CD8-positive, alpha-beta memory T cell (primary cell): ENCODE data around the gene SPOCD1. TPM values are rescaled to one million over a fixed set of nuclear protein-coding genes. Genes with fewer than 3 reads are reported as not detected.

Experiments used
- CTCF ChIA-PET: fragments of 350-600 bp; sonication (Branson Sonifier 250); formaldehyde crosslinking; loops from one replicate; lab custom pipeline; 2021; ENCODE audit warnings: antibody characterized with exemption; lab: Charles Lee
- POLR2A ChIA-PET: fragments of 350-600 bp; sonication (Branson Sonifier 250); formaldehyde crosslinking; loops from one replicate; lab custom pipeline; 2021; ENCODE audit warnings: antibody characterized with exemption; lab: Charles Lee
- DNase-seq, 5 donors: peaks; one replicate each; pipeline versions ENCODE4 v3.0.0 to v3.0.0-alpha.2; 2020 to 2022; ENCODE audit warnings: mixed read lengths in 1 of 5
- H3K27ac ChIP-seq: one replicate; pipeline ENCODE4 v1.7.0; 2013; ENCODE audit warnings: low read depth, mild to moderate bottlenecking, low read length, moderate library complexity
- H3K27me3 ChIP-seq: 2 replicates; pipeline ENCODE4 v1.7.0; 2013; ENCODE audit warnings: low read length, mild to moderate bottlenecking; ENCODE audit not compliant: insufficient read depth, poor library complexity, severe bottlenecking
- H3K36me3 ChIP-seq: 2 replicates; pipeline ENCODE4 v1.7.0; 2013; ENCODE audit warnings: mild to moderate bottlenecking, low read length, moderate library complexity; ENCODE audit not compliant: insufficient read depth
- H3K4me1 ChIP-seq: 2 replicates; pipeline ENCODE4 v1.7.0; 2013; ENCODE audit warnings: mild to moderate bottlenecking, low read length, moderate library complexity; ENCODE audit not compliant: insufficient read depth
- H3K4me3 ChIP-seq: 2 replicates; pipeline ENCODE4 v1.7.0; 2013; ENCODE audit warnings: mild to moderate bottlenecking, low read length
- H3K9me3 ChIP-seq: 2 replicates; pipeline ENCODE4 v1.7.0; 2013; ENCODE audit warnings: mild to moderate bottlenecking, low read length
- H3K27ac Mint-ChIP-seq, 8 donors: one replicate each; pipeline ENCODE4 v1.8.0; 2020 to 2021; ENCODE audit warnings: mixed read lengths in 8 of 8, mild to moderate bottlenecking in 6 of 8, inconsistent platforms in 3 of 8, moderate library complexity in 3 of 8
- H3K27me3 Mint-ChIP-seq, 2 donors: one replicate each; pipeline ENCODE4 v1.8.0; 2020 to 2021; ENCODE audit warnings: mixed read lengths in 2 of 2, mild to moderate bottlenecking in 1 of 2, moderate library complexity in 1 of 2
- H3K36me3 Mint-ChIP-seq, 3 donors: one replicate each; pipeline ENCODE4 v1.8.0; 2020 to 2021; ENCODE audit warnings: mixed read lengths in 3 of 3, inconsistent platforms in 1 of 3, mild to moderate bottlenecking in 1 of 3
- H3K4me1 Mint-ChIP-seq, 3 donors: one replicate each; pipeline ENCODE4 v1.8.0; 2020 to 2021; ENCODE audit warnings: mixed read lengths in 3 of 3, inconsistent platforms in 1 of 3, mild to moderate bottlenecking in 1 of 3
- H3K4me3 Mint-ChIP-seq, 7 donors: one replicate each; pipeline ENCODE4 v1.8.0; 2020 to 2021; ENCODE audit warnings: mixed read lengths in 7 of 7, mild to moderate bottlenecking in 6 of 7, moderate library complexity in 4 of 7, inconsistent platforms in 2 of 7
- H3K9me3 Mint-ChIP-seq, 5 donors: one replicate each; pipeline ENCODE4 v1.8.0; 2020 to 2022; ENCODE audit warnings: mixed read lengths in 5 of 5, mild to moderate bottlenecking in 3 of 5, moderate library complexity in 2 of 5, inconsistent platforms in 1 of 5
- polyA plus RNA-seq: library from polyadenylated mRNA; unstranded; fragments of 300-500 nt; fragmentation: Illumina TruSeq; gene quantifications from one replicate; pipeline ENCODE4 v1.2.3, GENCODE V29; 2021
- total RNA-seq, 2 experiments: library from RNA; stranded (reverse); gene quantifications; one replicate each; pipeline ENCODE4 v1.2.3, GENCODE V29; 2021

Gene SPOCD1
- total and polyA plus RNA-seq, 3 experiments from 2014 or later = 0.18 TPM; not detected in 2

- no peak overlapping the region for H3K4me3 ChIP-seq
- DNase-seq = no peak
- H3K27me3 ChIP-seq = no peaks in the 10 kb centered on the region
- Mint-ChIP-seq H3K36me3 (peaks cover 0 to 2% (median 0%) of the 10 kb centered on the region in 3 donors), H3K4me3 (no peak overlapping the region), H3K9me3 (no peaks in the 10 kb centered on the region), H3K4me1 (peaks cover under 1 to 3% (median 3%) of the 10 kb centered on the region in 3 donors), H3K27ac (no peak overlapping the region), H3K27me3 (no peaks in the 10 kb centered on the region)
- ChIA-PET CTCF (interaction anchor here (1.2 to 2.2 kb wide), 2 partner anchors 18 to 109 kb away, joined by 3 to 6 read pairs; no protein-coding TSS in a partner anchor), POLR2A (no interaction called here)
- no peak overlapping the region for H3K27ac ChIP-seq
- no peaks in the 10 kb centered on the region for H3K36me3 ChIP-seq
- H3K4me1 ChIP-seq = no peaks in the 10 kb centered on the region
- no peaks in the 10 kb centered on the region for H3K9me3 ChIP-seq
These were observed 39.4 kb upstream of the SPOCD1 start for GRCh38 chr1:31855038-31855845.

- no peaks in the 10 kb centered on the region for H3K36me3 ChIP-seq
- H3K4me3 ChIP-seq = peak overlapping the region; percentile 40
- no peaks in the 10 kb centered on the region for H3K27me3 ChIP-seq
- CTCF ChIA-PET = interaction anchor here (0.9 kb wide), 1 partner anchor 114 kb away, joined by 3 read pairs; no protein-coding TSS in a partner anchor
- Mint-ChIP-seq H3K27ac (peak overlapping the region in 7 of 8 donors; percentile 64 to 96 (median 80)), H3K4me3 (peak overlapping the region in 6 of 7 donors; percentile 18 to 86 (median 79)), H3K9me3 (peaks cover 0 to 2% (median 0%) of the 10 kb centered on the region in 5 donors), H3K4me1 (peaks cover 52 to 57% (median 55%) of the 10 kb centered on the region in 3 donors), H3K36me3 (no peaks in the 10 kb centered on the region), H3K27me3 (no peaks in the 10 kb centered on the region)
- POLR2A ChIA-PET = no interaction called here
- no peak for DNase-seq
- H3K9me3 ChIP-seq = no peaks in the 10 kb centered on the region
- no peak overlapping the region for H3K27ac ChIP-seq
- H3K4me1 ChIP-seq = peaks cover 49% of the 10 kb centered on the region
These were observed 33.8 kb upstream of the SPOCD1 start for GRCh38 chr1:31849653-31850052.

GRCh38 chr1:31848381-31848897 is 32.6 kb upstream of the SPOCD1 start:
- H3K9me3 Mint-ChIP-seq = peaks cover 0 to 2% (median 0%) of the 10 kb centered on the region in 5 donors
- Histone ChIP-seq H3K27ac (no peak overlapping the region), H3K4me1 (peaks cover 49% of the 10 kb centered on the region), H3K4me3 (peak overlapping the region; percentile 40), H3K9me3 (no peaks in the 10 kb centered on the region), H3K27me3 (no peaks in the 10 kb centered on the region), H3K36me3 (no peaks in the 10 kb centered on the region)
- H3K36me3 Mint-ChIP-seq = no peaks in the 10 kb centered on the region
- DNase-seq = peak; percentile 18 to 65 (median 43)
- H3K4me1 Mint-ChIP-seq = peaks cover 55 to 60% (median 55%) of the 10 kb centered on the region in 3 donors
- peak overlapping the region; percentile 31 to 86 (median 80) for H3K4me3 Mint-ChIP-seq
- CTCF ChIA-PET = interaction anchor here (0.9 to 1.2 kb wide), 3 partner anchors 24 to 115 kb away, joined by 3 read pairs; no protein-coding TSS in a partner anchor
- peak overlapping the region; percentile 72 to 96 (median 85) for H3K27ac Mint-ChIP-seq
- POLR2A ChIA-PET = interaction anchor here (0.5 to 1.0 kb wide), 4 partner anchors 25 to 168 kb away, joined by 3 to 5 read pairs (median 3); no protein-coding TSS in a partner anchor
- no peaks in the 10 kb centered on the region for H3K27me3 Mint-ChIP-seq

GRCh38 chr1:31846484-31846883 is 30.7 kb upstream of the SPOCD1 start:
- peaks cover 49% of the 10 kb centered on the region for H3K4me1 ChIP-seq
- H3K27me3 ChIP-seq = no peaks in the 10 kb centered on the region
- H3K4me3 ChIP-seq = no peak overlapping the region
- no peaks in the 10 kb centered on the region for H3K36me3 ChIP-seq
- ChIA-PET CTCF (no interaction called here), POLR2A (no interaction called here)
- Mint-ChIP-seq H3K27ac (peak overlapping the region; percentile 29 to 94 (median 80)), H3K4me3 (peak overlapping the region in 1 of 7 donors; percentile 1), H3K4me1 (peaks cover 57 to 61% (median 60%) of the 10 kb centered on the region in 3 donors), H3K36me3 (no peaks in the 10 kb centered on the region), H3K27me3 (no peaks in the 10 kb centered on the region), H3K9me3 (peaks cover 0 to 2% (median 0%) of the 10 kb centered on the region in 5 donors)
- no peak overlapping the region for H3K27ac ChIP-seq
- no peak for DNase-seq
- no peaks in the 10 kb centered on the region for H3K9me3 ChIP-seq

GRCh38 chr1:31843506-31843905 is 27.7 kb upstream of the SPOCD1 start:
- no peaks in the 10 kb centered on the region for H3K27me3 ChIP-seq
- peak overlapping the region in 2 of 8 donors; percentile 0 to 11 for H3K27ac Mint-ChIP-seq
- DNase-seq = no peak
- H3K4me3 Mint-ChIP-seq = no peak overlapping the region
- peaks cover 41 to 42% (median 41%) of the 10 kb centered on the region in 3 donors for H3K4me1 Mint-ChIP-seq
- ChIA-PET CTCF (no interaction called here), POLR2A (interaction anchor here (0.7 kb wide), 1 partner anchor 26 kb away, joined by 9 read pairs; no protein-coding TSS in a partner anchor)
- H3K27me3 Mint-ChIP-seq = no peaks in the 10 kb centered on the region
- H3K36me3 Mint-ChIP-seq = no peaks in the 10 kb centered on the region
- H3K9me3 ChIP-seq = no peaks in the 10 kb centered on the region
- no peak overlapping the region for H3K27ac ChIP-seq
- peaks cover 0 to 2% (median 0%) of the 10 kb centered on the region in 5 donors for H3K9me3 Mint-ChIP-seq
- no peaks in the 10 kb centered on the region for H3K36me3 ChIP-seq
- peaks cover 34% of the 10 kb centered on the region for H3K4me1 ChIP-seq
- no peak overlapping the region for H3K4me3 ChIP-seq

GRCh38 chr1:31839662-31840343 is 24.0 kb upstream of the SPOCD1 start:
- no peaks in the 10 kb centered on the region for H3K36me3 Mint-ChIP-seq
- H3K4me3 Mint-ChIP-seq = peak overlapping the region in 1 of 7 donors; percentile 2
- H3K9me3 ChIP-seq = no peaks in the 10 kb centered on the region
- H3K9me3 Mint-ChIP-seq = no peaks in the 10 kb centered on the region
- H3K4me3 ChIP-seq = no peak overlapping the region
- no peaks in the 10 kb centered on the region for H3K4me1 ChIP-seq
- no peaks in the 10 kb centered on the region for H3K27me3 Mint-ChIP-seq
- ChIA-PET CTCF (no interaction called here), POLR2A (no interaction called here)
- no peaks in the 10 kb centered on the region for H3K36me3 ChIP-seq
- H3K27me3 ChIP-seq = no peaks in the 10 kb centered on the region
- peaks cover 9 to 11% (median 11%) of the 10 kb centered on the region in 3 donors for H3K4me1 Mint-ChIP-seq
- no peak overlapping the region for H3K27ac Mint-ChIP-seq
- DNase-seq = no peak
- no peak overlapping the region for H3K27ac ChIP-seq

GRCh38 chr1:31837451-31838158 is 21.8 kb upstream of the SPOCD1 start:
- ChIA-PET POLR2A (no interaction called here), CTCF (interaction anchor here (1.1 to 1.6 kb wide), 4 partner anchors 10 to 166 kb away, joined by 3 to 5 read pairs (median 4); no protein-coding TSS in a partner anchor)
- peaks cover 0 to 2% of the 10 kb centered on the region in 2 donors for H3K27me3 Mint-ChIP-seq
- no peaks in the 10 kb centered on the region for H3K4me1 ChIP-seq
- peak overlapping the region in 1 of 8 donors; percentile 52 for H3K27ac Mint-ChIP-seq
- H3K36me3 ChIP-seq = no peaks in the 10 kb centered on the region
- no peak overlapping the region for H3K27ac ChIP-seq
- no peak for DNase-seq
- no peaks in the 10 kb centered on the region for H3K9me3 Mint-ChIP-seq
- no peak overlapping the region for H3K4me3 ChIP-seq
- no peaks in the 10 kb centered on the region for H3K36me3 Mint-ChIP-seq
- peaks cover 6 to 10% (median 10%) of the 10 kb centered on the region in 3 donors for H3K4me1 Mint-ChIP-seq
- no peaks in the 10 kb centered on the region for H3K27me3 ChIP-seq
- no peak overlapping the region for H3K4me3 Mint-ChIP-seq
- H3K9me3 ChIP-seq = no peaks in the 10 kb centered on the region
